Measurements from ENCODE around the gene OFD1. TPM values are rescaled to one million over a fixed set of nuclear protein-coding genes. Genes with fewer than 3 reads are reported as not detected.

OFD1 gene
- total RNA-seq, 3 donors from 2014 or later: 10.7 to 136 (median 48.8) TPM

DNA sequence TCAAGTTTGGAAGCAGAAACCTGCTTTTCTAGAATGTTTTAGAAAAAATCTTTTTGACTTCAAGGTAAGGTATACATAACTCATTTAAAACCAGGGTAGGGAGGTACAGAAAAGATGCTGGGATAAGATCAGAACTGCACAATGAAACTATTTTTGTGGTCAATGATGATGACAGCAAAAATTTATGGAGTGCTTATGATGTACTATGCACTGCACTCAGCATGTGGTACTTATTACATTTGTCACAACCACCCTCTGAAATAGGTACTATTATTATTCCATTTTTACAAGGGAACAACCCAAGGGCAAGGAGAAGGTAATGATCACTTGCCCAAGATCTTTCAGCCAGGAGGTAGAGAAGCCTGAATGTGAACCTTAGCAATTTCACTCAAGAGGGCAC lies 74.3 kb downstream of the OFD1 start:
- Histone ChIP-seq H3K4me3 (no peak overlapping the region), H3K9me3 (no peaks in the 10 kb centered on the region), H3K27ac (no peak overlapping the region), H3K27me3 (peaks cover 0 to 36% of the 10 kb centered on the region in 2 donors), H3K4me1 (no peaks in the 10 kb centered on the region), H3K36me3 (no peaks in the 10 kb centered on the region)
- TF ChIP-seq, protein P1, sequence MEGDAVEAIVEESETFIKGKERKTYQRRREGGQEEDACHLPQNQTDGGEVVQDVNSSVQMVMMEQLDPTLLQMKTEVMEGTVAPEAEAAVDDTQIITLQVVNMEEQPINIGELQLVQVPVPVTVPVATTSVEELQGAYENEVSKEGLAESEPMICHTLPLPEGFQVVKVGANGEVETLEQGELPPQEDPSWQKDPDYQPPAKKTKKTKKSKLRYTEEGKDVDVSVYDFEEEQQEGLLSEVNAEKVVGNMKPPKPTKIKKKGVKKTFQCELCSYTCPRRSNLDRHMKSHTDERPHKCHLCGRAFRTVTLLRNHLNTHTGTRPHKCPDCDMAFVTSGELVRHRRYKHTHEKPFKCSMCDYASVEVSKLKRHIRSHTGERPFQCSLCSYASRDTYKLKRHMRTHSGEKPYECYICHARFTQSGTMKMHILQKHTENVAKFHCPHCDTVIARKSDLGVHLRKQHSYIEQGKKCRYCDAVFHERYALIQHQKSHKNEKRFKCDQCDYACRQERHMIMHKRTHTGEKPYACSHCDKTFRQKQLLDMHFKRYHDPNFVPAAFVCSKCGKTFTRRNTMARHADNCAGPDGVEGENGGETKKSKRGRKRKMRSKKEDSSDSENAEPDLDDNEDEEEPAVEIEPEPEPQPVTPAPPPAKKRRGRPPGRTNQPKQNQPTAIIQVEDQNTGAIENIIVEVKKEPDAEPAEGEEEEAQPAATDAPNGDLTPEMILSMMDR (IDR thresholded peaks at IDR 0.05): no peak
- TF ChIP-seq POLR2A (IDR thresholded peaks at IDR 0.05): no peak
- no peak for TF ChIP-seq POLR2AphosphoS5 (IDR thresholded peaks at IDR 0.05)
- no peak for DNase-seq (ENCODE audit: low spot score in 2 of 2)
- intact Hi-C loops (cut with DNase I; ENCODE audit: low total_unique reads): loop anchor here (5.0 kb wide), 1 partner anchor 257 kb away; no protein-coding TSS in a partner anchor

DNA sequence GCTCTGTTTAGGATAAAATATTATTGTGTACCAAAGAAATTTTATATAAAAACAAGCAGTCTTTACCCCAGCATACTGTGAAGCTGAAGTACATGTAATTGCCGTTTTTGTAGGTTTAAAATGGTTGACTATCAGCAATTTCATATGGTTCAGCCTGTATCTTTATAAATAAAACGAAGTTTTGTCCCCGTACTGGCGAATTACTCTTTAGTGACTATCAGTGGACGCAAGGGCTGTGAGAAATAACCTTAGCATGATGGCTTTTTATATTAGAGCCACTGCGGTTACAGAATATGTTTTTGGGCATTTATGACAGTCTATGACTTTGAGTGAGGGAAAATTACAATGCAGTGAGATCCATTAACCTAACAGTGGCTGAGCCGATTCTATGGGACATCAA lies 81.1 kb downstream of the OFD1 start:
- no peak overlapping the region for H3K27ac ChIP-seq

DNA sequence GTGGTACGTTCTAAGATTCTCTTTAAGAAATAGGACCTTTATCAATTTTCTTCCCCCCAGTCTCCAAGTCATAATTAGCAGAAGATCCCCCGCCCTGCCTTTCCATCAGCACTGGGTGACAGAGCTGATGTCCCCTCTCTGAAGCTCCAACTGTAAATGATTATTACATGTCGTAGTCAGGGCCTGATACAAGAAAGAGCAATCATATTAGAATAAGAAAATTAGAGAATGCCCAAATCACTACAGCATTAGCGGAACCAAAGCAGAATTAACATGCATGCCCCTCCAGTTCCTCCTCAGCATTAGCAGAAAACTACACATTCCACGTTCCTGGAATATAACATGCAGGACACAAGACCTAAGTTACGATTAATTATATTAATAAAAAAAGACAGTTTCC lies 81.6 kb downstream of the OFD1 start:
- H3K27ac ChIP-seq: no peak overlapping the region
- intact Hi-C loops (cut with DNase I; ENCODE audit: low total_unique reads): no loop called here

More for the DNA sequence above, 81.1 kb downstream of the OFD1 start:
- Histone ChIP-seq H3K27me3 (peaks cover 0 to 36% of the 10 kb centered on the region in 2 donors), H3K4me1 (no peaks in the 10 kb centered on the region), H3K9me3 (no peaks in the 10 kb centered on the region), H3K4me3 (no peak overlapping the region), H3K36me3 (no peaks in the 10 kb centered on the region)
- intact Hi-C loops (cut with DNase I; ENCODE audit: low total_unique reads): no loop called here
- DNase-seq (ENCODE audit: low spot score in 2 of 2): no peak
- TF ChIP-seq, protein P1 (IDR thresholded peaks at IDR 0.05): no peak
- TF ChIP-seq POLR2AphosphoS5 (IDR thresholded peaks at IDR 0.05): no peak
- no peak for TF ChIP-seq POLR2A (IDR thresholded peaks at IDR 0.05)

DNA sequence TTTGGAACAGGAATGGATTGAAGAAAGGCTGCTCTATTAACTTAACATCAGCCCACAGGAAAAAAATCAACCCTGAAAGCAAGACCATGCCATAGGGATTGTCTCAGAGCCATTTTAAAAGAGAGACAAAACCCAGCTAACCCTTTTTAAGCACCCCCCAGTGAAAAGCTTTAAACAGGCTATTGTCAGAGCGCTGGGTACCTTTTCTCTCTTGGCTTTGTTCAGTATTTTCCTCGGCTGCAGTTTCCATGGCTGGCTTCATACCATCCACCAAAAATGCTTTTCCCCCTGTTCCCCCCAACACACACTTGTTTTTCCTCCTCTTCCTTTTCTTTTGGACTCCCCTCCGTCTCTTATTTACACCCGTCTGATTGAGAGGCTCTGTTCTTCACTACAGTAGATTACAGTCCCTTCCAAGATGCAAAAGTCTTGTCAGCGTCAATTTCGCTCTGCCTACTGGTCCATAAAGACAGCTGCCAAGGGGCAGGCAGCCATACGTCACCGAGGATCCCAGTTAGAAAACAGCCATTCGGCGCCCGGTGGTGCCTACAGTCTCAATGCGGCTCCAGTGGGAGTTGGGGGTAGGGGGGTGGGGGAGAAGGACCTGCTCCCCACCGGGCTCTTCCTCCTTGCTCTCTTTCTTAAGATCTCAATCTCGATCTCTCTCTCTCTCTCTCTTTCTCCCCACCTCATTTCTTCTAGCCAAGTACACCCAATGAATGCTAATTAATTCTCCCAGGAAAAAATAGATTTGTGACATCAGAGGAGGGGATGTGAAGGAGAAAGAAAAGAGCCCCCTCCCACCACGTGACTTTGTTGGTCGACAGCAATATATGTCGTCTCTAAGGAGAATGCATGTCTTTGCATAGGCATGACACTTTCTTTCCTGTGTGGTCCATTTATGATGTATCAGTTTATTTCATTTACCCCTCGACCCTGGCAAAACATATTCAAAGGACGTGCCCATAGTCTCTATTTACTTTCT lies 82.4 kb downstream of the OFD1 start, which contains the start of gene GPM6B:
GPM6B (minus strand) TSS at position 451 of the 985 bp plus-strand sequence; CDS start at position 262, 189 bp downstream.
- TF ChIP-seq, protein P1 (IDR thresholded peaks at IDR 0.05): no peak
- H3K4me3 ChIP-seq: peak within 1 kb of the TSS in 1 of 3 donors; percentile 7

More for the DNA sequence above, 81.6 kb downstream of the OFD1 start:
- DNase-seq (ENCODE audit: low spot score in 2 of 2): no peak
- TF ChIP-seq POLR2A (IDR thresholded peaks at IDR 0.05) (no peak), POLR2AphosphoS5 (IDR thresholded peaks at IDR 0.05) (no peak)
- TF ChIP-seq, protein P1 (IDR thresholded peaks at IDR 0.05): no peak
- Histone ChIP-seq H3K4me3 (no peak overlapping the region), H3K9me3 (no peaks in the 10 kb centered on the region), H3K27me3 (peaks cover 0 to 36% of the 10 kb centered on the region in 2 donors), H3K36me3 (no peaks in the 10 kb centered on the region), H3K4me1 (no peaks in the 10 kb centered on the region)

More for the DNA sequence above, 82.4 kb downstream of the OFD1 start, which contains the start of gene GPM6B:
- intact Hi-C loops (cut with DNase I; ENCODE audit: low total_unique reads): no loop called here
- Histone ChIP-seq H3K27me3 (peaks cover 0 to 42% of the 10 kb centered on the region in 2 donors), H3K9me3 (no peaks in the 10 kb centered on the region), H3K4me1 (no peaks in the 10 kb centered on the region), H3K27ac (no peak within 1 kb of the TSS), H3K36me3 (no peaks in the 10 kb centered on the region)
- no peak for DNase-seq (ENCODE audit: low spot score in 2 of 2)

Other genes with a start within 250 kb of the OFD1 start
- 10 to 100 TPM in 1 of 3 donors, under 1 TPM in 2; 0.59 to 11.8 (median 0.98) TPM for gene EGFL6, start 165.1 kb upstream of the OFD1 start, total RNA-seq
- 1 to 10 TPM; 4.6 to 7.8 (median 5.2) TPM for gene TCEANC, start 81.6 kb upstream of the OFD1 start, total RNA-seq
- 10 to 100 TPM; 41.0 to 63.4 (median 43.2) TPM for gene RAB9A, start 45.6 kb upstream of the OFD1 start, total RNA-seq
- gene TRAPPC2, start 128 bp upstream of the OFD1 start, total RNA-seq: 10 to 100 TPM in 2 of 3 donors, 1 to 10 TPM in 1; 8.2 to 25.3 (median 21.0) TPM
- gene GPM6B, start 82.3 kb downstream of the OFD1 start, total RNA-seq: 10 to 100 TPM in 2 of 3 donors, 1 to 10 TPM in 1; 3.4 to 81.7 (median 35.7) TPM

Measured in breast epithelium (tissue), 4 donors.